H1 (cell line): ENCODE measurements around the gene ABHD15. TPM values are rescaled to one million over a fixed set of nuclear protein-coding genes. Genes with fewer than 3 reads are reported as not detected.

ENCODE experiments used
- CHD1 ChIP-seq: IDR thresholded peaks from 2 replicates; pipeline ENCODE4 v1.6.1; 2012; ENCODE audit warnings: low read depth, low read length, improper control_type of control experiment
- polyA plus RNA-seq, 7 experiments: library from polyadenylated mRNA; depleted of rRNA in 3 of 7; stranded (reverse) in 5 of 7; unstranded in 2 of 7; fragments of >200 nt in 5 of 7; fragments of 200-250 nt in 2 of 7; gene quantifications; 1 replicate in 5 of 7; 2 replicates in 1 of 7; 4 replicates in 1 of 7; pipeline versions ENCODE4 v1.2.1 to v1.2.3, GENCODE V29; 2011 to 2013; ENCODE audit warnings: missing spikeins in 2 of 7, mixed read lengths in 2 of 7
- total RNA-seq: library from RNA; stranded (reverse); fragmentation: NEBNext Ultra II Directional; extraction: Animal tissue kit (Norgen Biotek cat#: 25700); gene quantifications from 2 replicates; pipeline ENCODE4 v1.2.1, GENCODE V29; 2021

Gene ABHD15
- total and polyA plus RNA-seq, 2 of the 8 experiments (the other 6 are each of a cell fraction or from before 2014, with no cell fraction given) = 0.88 to 1.7 TPM

DNA sequence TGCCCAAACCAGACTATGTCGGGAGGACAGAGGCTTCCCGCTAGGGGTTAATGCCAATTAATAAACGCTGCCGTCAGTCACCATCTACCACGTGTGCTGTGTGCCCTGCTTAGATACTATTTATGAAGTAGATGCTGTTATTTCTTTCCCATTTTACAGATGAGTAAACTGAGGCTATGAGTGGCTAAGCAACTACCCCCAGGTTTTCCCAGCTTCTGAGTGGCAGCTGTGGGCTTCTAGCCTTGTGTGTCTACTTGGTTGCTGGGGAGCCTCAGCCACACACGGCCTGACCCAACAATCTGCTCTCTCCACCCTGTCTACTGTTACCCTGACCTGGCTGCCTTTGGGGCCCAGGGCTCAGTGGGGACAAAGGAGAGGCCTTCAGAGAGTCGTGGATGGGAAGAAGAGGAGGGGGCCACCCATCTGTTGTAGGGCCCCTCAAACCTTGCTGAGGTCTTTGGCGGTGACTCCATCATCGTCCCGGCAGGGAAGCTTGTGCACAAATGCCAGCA lies 15.5 kb upstream of the ABHD15 start (continued):
- no peak for TF ChIP-seq CHD1
